GM10248 (cell line): Measurements from ENCODE around the gene ZNF438.

Experiments used
- CTCF ChIA-PET: fragments of 300-600 bp; sonication (Branson Sonifier 250); formaldehyde crosslinking; extraction: SDS; loops from one replicate; lab custom pipeline; 2021; ENCODE audit warnings: antibody characterized with exemption; lab: Yijun Ruan, JAX
- POLR2A ChIA-PET: fragments of 350-650 bp; sonication (Branson Sonifier 250); formaldehyde crosslinking; extraction: SDS; loops from one replicate; lab custom pipeline; 2020; ENCODE audit warnings: antibody characterized with exemption; lab: Yijun Ruan, JAX
- DNase-seq: peaks from one replicate; pipeline ENCODE4 v3.0.0; 2012; ENCODE audit errors: extremely low spot score
- CTCF ChIP-seq: IDR thresholded peaks from 2 replicates; pipeline ENCODE4 v1.5.1; 2012; ENCODE audit warnings: mild to moderate bottlenecking, low read depth; ENCODE audit errors: extremely low read depth, missing control alignments, control extremely low read depth

Gene ZNF438

GRCh38 chr10:31073211-31073610, 41.5 kb upstream of the ZNF438 start:
- ChIA-PET POLR2A (no interaction called here), CTCF (interaction anchor here (1.0 to 2.1 kb wide), 5 partner anchors 10 to 735 kb away, joined by 3 to 10 read pairs (median 4); no protein-coding TSS in a partner anchor)
- no peak for DNase-seq
- TF ChIP-seq CTCF: no peak

- no peak for TF ChIP-seq CTCF
- POLR2A ChIA-PET: interaction anchor here (0.6 kb wide), 1 partner anchor 61 kb away, joined by 7 read pairs; no protein-coding TSS in a partner anchor
- no peak for DNase-seq
- CTCF ChIA-PET: interaction anchor here (1.0 to 2.1 kb wide), 5 partner anchors 11 to 735 kb away, joined by 3 to 10 read pairs (median 4); no protein-coding TSS in a partner anchor
Measured at GRCh38 chr10:31072451-31072850, 40.8 kb upstream of the ZNF438 start.

DNA sequence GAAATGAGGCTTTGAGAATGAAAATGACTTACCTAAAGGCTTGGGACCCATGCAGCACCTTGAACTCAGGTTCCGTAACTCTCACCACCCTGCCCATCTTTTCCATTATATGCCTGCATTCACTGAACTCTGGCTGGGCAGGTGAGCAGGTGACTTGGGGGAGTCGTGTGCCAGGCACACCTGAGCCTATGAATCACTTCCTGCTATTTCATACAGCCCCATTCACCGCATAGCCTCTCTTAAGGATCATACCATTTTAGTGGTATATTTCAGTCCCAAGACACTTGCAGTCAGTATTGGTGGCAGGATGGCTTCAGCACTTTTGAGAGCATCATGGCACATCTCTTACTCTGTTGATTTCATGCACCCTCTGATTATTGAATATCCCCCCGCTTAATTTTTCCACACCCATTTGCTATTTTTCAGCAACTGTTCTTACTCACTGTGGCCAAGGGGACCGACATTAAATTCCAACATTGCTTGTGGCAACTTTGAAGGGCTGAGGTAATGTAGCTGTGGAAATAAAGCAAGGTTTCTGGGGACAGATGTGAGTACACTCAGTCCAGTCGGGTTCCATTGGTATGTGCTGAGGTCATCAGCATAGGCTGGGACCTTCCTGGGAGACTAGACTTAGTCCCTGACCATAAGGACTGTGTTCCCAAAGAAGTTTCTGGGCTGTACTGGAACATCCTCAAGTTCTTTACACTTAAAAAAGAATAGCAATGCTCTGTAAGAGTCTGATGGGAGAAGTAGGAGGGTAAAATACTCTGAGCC, 39.8 kb upstream of the ZNF438 start:
- ChIA-PET CTCF (interaction anchor here (2.1 kb wide), 1 partner anchor 12 kb away, joined by 10 read pairs; no protein-coding TSS in a partner anchor), POLR2A (no interaction called here)
- no peak for DNase-seq
- no peak for TF ChIP-seq CTCF

GRCh38 chr10:31070691-31071090, 39.0 kb upstream of the ZNF438 start:
- POLR2A ChIA-PET: no interaction called here
- TF ChIP-seq CTCF: no peak
- CTCF ChIA-PET: no interaction called here

DNA sequence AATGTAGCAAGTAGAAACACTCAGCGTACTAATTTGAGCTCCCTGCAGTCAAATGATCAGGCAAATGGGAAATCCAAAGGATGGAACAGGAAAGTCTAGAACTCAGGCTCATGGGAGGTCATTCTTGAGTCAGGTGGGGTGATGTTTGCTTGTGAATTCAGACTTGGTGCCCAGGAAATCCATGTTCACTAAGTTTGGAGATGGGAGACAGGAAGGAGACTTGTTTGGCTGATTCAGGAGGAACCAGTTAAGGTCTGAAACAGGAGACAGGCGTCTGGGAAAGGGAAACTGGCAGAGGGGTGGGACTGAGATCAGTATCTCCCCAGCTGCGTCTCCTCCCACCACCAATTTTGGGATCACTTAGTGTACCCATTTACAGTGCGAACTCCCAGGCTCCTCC, 38.4 kb upstream of the ZNF438 start:
- POLR2A ChIA-PET: no interaction called here
- CTCF ChIA-PET: no interaction called here
- no peak for TF ChIP-seq CTCF
- DNase-seq: no peak

More at GRCh38 chr10:31070691-31071090, 39.0 kb upstream of the ZNF438 start:
- DNase-seq: no peak

- ChIA-PET CTCF (no interaction called here), POLR2A (no interaction called here)
- DNase-seq: no peak
- TF ChIP-seq CTCF: no peak
Measured at GRCh38 chr10:31069411-31069810, 37.7 kb upstream of the ZNF438 start.
